UCSD-AML1 (cell line): ENCODE data around the gene GUCY1B1.

Experiments used
- DNase-seq: peaks from one replicate; lab custom pipeline; 2025; ENCODE audit not compliant: unreplicated experiment; lab: John Stamatoyannopoulos, UW

GUCY1B1 gene

GRCh38 chr4:155799116-155799793 lies 40.4 kb downstream of the GUCY1B1 start:
- DNase-seq = no peak

- no peak for DNase-seq
Observed at GRCh38 chr4:155799794-155800123, 40.9 kb downstream of the GUCY1B1 start.

GRCh38 chr4:155800685-155801343 lies 42.0 kb downstream of the GUCY1B1 start:
- DNase-seq = no peak

GRCh38 chr4:155802190-155802959 lies 43.6 kb downstream of the GUCY1B1 start:
- DNase-seq = no peak

- no peak for DNase-seq
Observed at GRCh38 chr4:155805016-155805415, 46.2 kb downstream of the GUCY1B1 start.

GRCh38 chr4:155807021-155807420 lies 48.2 kb downstream of the GUCY1B1 start:
- DNase-seq = no peak

GRCh38 chr4:155809835-155810234 lies 51.0 kb downstream of the GUCY1B1 start:
- no peak for DNase-seq

- no peak for DNase-seq
Observed at GRCh38 chr4:155811083-155811482, 52.3 kb downstream of the GUCY1B1 start.

GRCh38 chr4:155818639-155819038 lies 59.8 kb downstream of the GUCY1B1 start:
- DNase-seq = no peak

- DNase-seq = no peak
Observed at GRCh38 chr4:155819066-155819465, 60.2 kb downstream of the GUCY1B1 start.

GRCh38 chr4:155820887-155821518 lies 62.2 kb downstream of the GUCY1B1 start:
- no peak for DNase-seq

GRCh38 chr4:155822572-155822971 lies 63.8 kb downstream of the GUCY1B1 start:
- DNase-seq = no peak

- no peak for DNase-seq
Observed at GRCh38 chr4:155828628-155829027, 69.8 kb downstream of the GUCY1B1 start.

- DNase-seq = no peak
Observed at GRCh38 chr4:155832664-155833063, 73.8 kb downstream of the GUCY1B1 start.

GRCh38 chr4:155837203-155837796 lies 78.5 kb downstream of the GUCY1B1 start:
- DNase-seq = no peak

GRCh38 chr4:155842080-155842479 lies 83.3 kb downstream of the GUCY1B1 start:
- DNase-seq = no peak

GRCh38 chr4:155846929-155847328 lies 88.1 kb downstream of the GUCY1B1 start:
- no peak for DNase-seq

- no peak for DNase-seq
Observed at GRCh38 chr4:155849042-155849441, 90.2 kb downstream of the GUCY1B1 start.

GRCh38 chr4:155853189-155853588 lies 94.4 kb downstream of the GUCY1B1 start:
- DNase-seq = no peak

GRCh38 chr4:155854582-155855226 lies 95.9 kb downstream of the GUCY1B1 start:
- no peak for DNase-seq

- no peak for DNase-seq
Observed at GRCh38 chr4:155855897-155856296, 97.1 kb downstream of the GUCY1B1 start.
